ENCODE measurements around the gene CYRIA.

- TF ChIP-seq, protein P1, sequence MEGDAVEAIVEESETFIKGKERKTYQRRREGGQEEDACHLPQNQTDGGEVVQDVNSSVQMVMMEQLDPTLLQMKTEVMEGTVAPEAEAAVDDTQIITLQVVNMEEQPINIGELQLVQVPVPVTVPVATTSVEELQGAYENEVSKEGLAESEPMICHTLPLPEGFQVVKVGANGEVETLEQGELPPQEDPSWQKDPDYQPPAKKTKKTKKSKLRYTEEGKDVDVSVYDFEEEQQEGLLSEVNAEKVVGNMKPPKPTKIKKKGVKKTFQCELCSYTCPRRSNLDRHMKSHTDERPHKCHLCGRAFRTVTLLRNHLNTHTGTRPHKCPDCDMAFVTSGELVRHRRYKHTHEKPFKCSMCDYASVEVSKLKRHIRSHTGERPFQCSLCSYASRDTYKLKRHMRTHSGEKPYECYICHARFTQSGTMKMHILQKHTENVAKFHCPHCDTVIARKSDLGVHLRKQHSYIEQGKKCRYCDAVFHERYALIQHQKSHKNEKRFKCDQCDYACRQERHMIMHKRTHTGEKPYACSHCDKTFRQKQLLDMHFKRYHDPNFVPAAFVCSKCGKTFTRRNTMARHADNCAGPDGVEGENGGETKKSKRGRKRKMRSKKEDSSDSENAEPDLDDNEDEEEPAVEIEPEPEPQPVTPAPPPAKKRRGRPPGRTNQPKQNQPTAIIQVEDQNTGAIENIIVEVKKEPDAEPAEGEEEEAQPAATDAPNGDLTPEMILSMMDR (IDR thresholded peaks at IDR 0.05 in 2 of 3, conservative IDR thresholded peaks at IDR 0.05 in 1 of 3; ENCODE audit: control insufficient read depth in 2 of 3, extremely low read depth in 1 of 3, insufficient read depth in 1 of 3, low read depth in 3 of 3, low read length in 3 of 3) = no peak
- TF ChIP-seq REST (IDR thresholded peaks at IDR 0.05; ENCODE audit: low read depth, low read length) (no peak), EZH2 (IDR thresholded peaks at IDR 0.05; ENCODE audit: borderline replicate concordance, control insufficient read depth, low read depth, low read length) (no peak)
Measured at GRCh38 chr2:16660114-16660513, 5.5 kb downstream of the CYRIA start.
